GM21390 (cell line): ENCODE data around the gene ADGRD1.
"Not testable (repeated sequence)": the region's sequence is repeated elsewhere in the genome, so short reads cannot be mapped to it uniquely, and the experiment has no call there.

Experiments
- ATAC-seq: cut with Tn5 transposase; IDR thresholded peaks from one replicate; pipeline ENCODE4 v1.9.1; 2021; ENCODE audit not compliant: unreplicated experiment

ADGRD1 gene

GRCh38 chr12:131113568-131114270, 160.0 kb downstream of the ADGRD1 start:
- no peak for ATAC-seq

- ATAC-seq = no peak
Measured at GRCh38 chr12:131114271-131114670, 160.6 kb downstream of the ADGRD1 start.

GRCh38 chr12:131114942-131115584, 161.4 kb downstream of the ADGRD1 start:
- no peak for ATAC-seq

GRCh38 chr12:131115766-131116467, 162.2 kb downstream of the ADGRD1 start:
- no peak for ATAC-seq

- ATAC-seq = no peak
Measured at GRCh38 chr12:131116468-131117117, 162.9 kb downstream of the ADGRD1 start.

GRCh38 chr12:131117438-131118245, 163.9 kb downstream of the ADGRD1 start:
- ATAC-seq = no peak

- ATAC-seq = no peak
Measured at GRCh38 chr12:131118371-131118770, 164.7 kb downstream of the ADGRD1 start.

GRCh38 chr12:131119345-131119744, 165.6 kb downstream of the ADGRD1 start:
- ATAC-seq = not testable (repeated sequence)

GRCh38 chr12:131119936-131120335, 166.2 kb downstream of the ADGRD1 start:
- ATAC-seq = no peak

GRCh38 chr12:131120831-131121271, 167.1 kb downstream of the ADGRD1 start:
- ATAC-seq = no peak

- no peak for ATAC-seq
Measured at GRCh38 chr12:131121705-131122405, 168.1 kb downstream of the ADGRD1 start.

GRCh38 chr12:131122631-131123030, 168.9 kb downstream of the ADGRD1 start:
- no peak for ATAC-seq

GRCh38 chr12:131123817-131124216, 170.1 kb downstream of the ADGRD1 start:
- no peak for ATAC-seq

GRCh38 chr12:131124487-131125280, 171.0 kb downstream of the ADGRD1 start:
- no peak for ATAC-seq

GRCh38 chr12:131126662-131127173, 173.0 kb downstream of the ADGRD1 start:
- ATAC-seq = no peak

- ATAC-seq = no peak
Measured at GRCh38 chr12:131128556-131128955, 174.8 kb downstream of the ADGRD1 start.

GRCh38 chr12:131128966-131129619, 175.4 kb downstream of the ADGRD1 start:
- ATAC-seq = not testable (repeated sequence)

GRCh38 chr12:131129839-131130238, 176.1 kb downstream of the ADGRD1 start:
- no peak for ATAC-seq
